Fibroblast of skin of right quadriceps (primary cell): Measurements from ENCODE around the gene ATP8B1.

ENCODE experiments used
- DNase-seq: peaks from one replicate; pipeline ENCODE4 v3.0.0-alpha.2; 2013

The ATP8B1 gene

GRCh38 chr18:57715073-57715472, 88.0 kb downstream of the ATP8B1 start:
- DNase-seq: no peak

- DNase-seq: no peak
Observed at GRCh38 chr18:57710226-57710625, 92.9 kb downstream of the ATP8B1 start.

- no peak for DNase-seq
Observed at GRCh38 chr18:57709335-57709734, 93.8 kb downstream of the ATP8B1 start.

- DNase-seq: no peak
Observed at GRCh38 chr18:57708288-57708687, 94.8 kb downstream of the ATP8B1 start.

- DNase-seq: no peak
Observed at GRCh38 chr18:57705832-57706595, 97.1 kb downstream of the ATP8B1 start.

- no peak for DNase-seq
Observed at GRCh38 chr18:57705011-57705410, 98.1 kb downstream of the ATP8B1 start.

GRCh38 chr18:57698571-57699276, 104.4 kb downstream of the ATP8B1 start:
- DNase-seq: peak; percentile 87

GRCh38 chr18:57697426-57697825, 105.7 kb downstream of the ATP8B1 start:
- DNase-seq: no peak

- DNase-seq: no peak
Observed at GRCh38 chr18:57696271-57696670, 106.8 kb downstream of the ATP8B1 start.

GRCh38 chr18:57691363-57691762, 111.8 kb downstream of the ATP8B1 start:
- no peak for DNase-seq

- DNase-seq: no peak
Observed at GRCh38 chr18:57687970-57688369, 115.1 kb downstream of the ATP8B1 start.

- no peak for DNase-seq
Observed at GRCh38 chr18:57683470-57683869, 119.6 kb downstream of the ATP8B1 start.

GRCh38 chr18:57677262-57678211, 125.6 kb downstream of the ATP8B1 start:
- DNase-seq: no peak

GRCh38 chr18:57674891-57675290, 128.2 kb downstream of the ATP8B1 start:
- no peak for DNase-seq

GRCh38 chr18:57670046-57670445, 133.1 kb downstream of the ATP8B1 start:
- no peak for DNase-seq

GRCh38 chr18:57668021-57668420, 135.1 kb downstream of the ATP8B1 start:
- DNase-seq: no peak

- peak; percentile 73 for DNase-seq
Observed at GRCh38 chr18:57666818-57667497, 136.2 kb downstream of the ATP8B1 start.

GRCh38 chr18:57664568-57665165, 138.4 kb downstream of the ATP8B1 start:
- DNase-seq: no peak

- DNase-seq: peak; percentile 76
Observed at GRCh38 chr18:57660961-57661360, 142.2 kb downstream of the ATP8B1 start.

- peak; percentile 11 for DNase-seq
Observed at GRCh38 chr18:57659460-57660102, 143.5 kb downstream of the ATP8B1 start.

GRCh38 chr18:57657542-57657941, 145.6 kb downstream of the ATP8B1 start:
- no peak for DNase-seq

- DNase-seq: no peak
Observed at GRCh38 chr18:57655740-57656139, 147.4 kb downstream of the ATP8B1 start.
